CD4-positive, alpha-beta T cell (primary cell): ENCODE measurements around the gene MRPL19. TPM values are rescaled to one million over a fixed set of nuclear protein-coding genes. Genes with fewer than 3 reads are reported as not detected.
A peak's percentile ranks its signal among the peaks of the same experiment; 100 is the strongest.

Source experiments
- ATAC-seq: fragments of 200-7000 bp; cut with Tn5 transposase; one replicate; pipeline ENCODE4 v1.10.0; 2022; ENCODE audit warnings: mild to moderate bottlenecking; ENCODE audit not compliant: poor library complexity
- CTCF ChIA-PET: fragments of 350-600 bp; sonication (Branson Sonifier 250); formaldehyde crosslinking; loops from one replicate; lab custom pipeline; 2021; ENCODE audit warnings: antibody characterized with exemption, inconsistent platforms; lab: Charles Lee
- POLR2A ChIA-PET: fragments of 350-600 bp; sonication (Branson Sonifier 250); formaldehyde crosslinking; loops from one replicate; lab custom pipeline; 2021; ENCODE audit warnings: antibody characterized with exemption, inconsistent platforms; lab: Charles Lee
- DNase-seq, 14 experiments: peaks; one replicate each; pipeline ENCODE4 v3.0.0-alpha.2; 2013 to 2020; ENCODE audit warnings: mixed read lengths in 2 of 14
- H3K27ac ChIP-seq, 2 donors: one replicate each; pipeline versions ENCODE4 v1.5.1 to v1.7.0; 2013; ENCODE audit warnings: low read length in 2 of 2, low read depth in 1 of 2, mild to moderate bottlenecking in 1 of 2
- H3K27me3 ChIP-seq, 2 experiments: 1 replicate in 1 of 2; 2 replicates in 1 of 2; pipeline versions ENCODE4 v1.6.1 to v1.7.0; 2013; ENCODE audit warnings: low read length in 2 of 2, control low read depth in 1 of 2, mild to moderate bottlenecking in 1 of 2, moderate library complexity in 1 of 2; ENCODE audit not compliant: insufficient read depth in 2 of 2, control insufficient read depth in 1 of 2
- H3K36me3 ChIP-seq: one replicate; pipeline ENCODE4 v1.6.1; 2013; ENCODE audit warnings: low read length, control low read depth; ENCODE audit not compliant: insufficient read depth
- H3K4me1 ChIP-seq: one replicate; pipeline ENCODE4 v1.6.1; 2013; ENCODE audit warnings: low read length, control low read depth; ENCODE audit not compliant: insufficient read depth
- H3K4me3 ChIP-seq: one replicate; pipeline ENCODE4 v1.5.1; 2013; ENCODE audit warnings: mild to moderate bottlenecking, low read length, moderate library complexity
- H3K9me3 ChIP-seq, 2 experiments: 1 replicate in 1 of 2; 2 replicates in 1 of 2; pipeline versions ENCODE4 v1.6.1 to v1.7.0; 2013; ENCODE audit warnings: low read length in 2 of 2, mild to moderate bottlenecking in 2 of 2, control low read depth in 1 of 2, moderate library complexity in 1 of 2; ENCODE audit not compliant: control insufficient read depth in 1 of 2, insufficient read depth in 1 of 2
- H3K27ac Mint-ChIP-seq: one replicate; pipeline ENCODE4 v1.8.0; 2020; ENCODE audit warnings: mixed read lengths
- H3K27me3 Mint-ChIP-seq: one replicate; pipeline ENCODE4 v1.8.0; 2021; ENCODE audit warnings: mixed read lengths
- H3K36me3 Mint-ChIP-seq: one replicate; pipeline ENCODE4 v1.8.0; 2021; ENCODE audit warnings: low read depth, mixed read lengths
- H3K4me1 Mint-ChIP-seq: one replicate; pipeline ENCODE4 v1.8.0; 2021; ENCODE audit warnings: low read depth, mixed read lengths
- H3K4me3 Mint-ChIP-seq: one replicate; pipeline ENCODE4 v1.8.0; 2020; ENCODE audit warnings: mild to moderate bottlenecking, mixed read lengths
- H3K9me3 Mint-ChIP-seq: one replicate; pipeline ENCODE4 v1.8.0; 2020; ENCODE audit warnings: mixed read lengths
- intact Hi-C, 2 experiments: fragments of 100-400 bp; cut with DNase I in 1 of 2; cut with micrococcal nuclease in 1 of 2; formaldehyde crosslinking; loops; one replicate each; pipeline versions ENCODE4 v1.15.1 to v1.9.0; 2023 to 2025; cut with DNase I, micrococcal nuclease
- total RNA-seq, 174 experiments: library from RNA in 2 of 174; stranded (reverse) in 2 of 174; gene quantifications; one replicate each; pipeline ENCODE4 v1.2.3 and lab custom pipeline; 2021 to 2026
- TF ChIP-seq, protein P1 (sequence below): fragments of 200-600 bp; IDR thresholded peaks from one replicate; pipeline ENCODE4 v1.8.0; 2022; ENCODE audit warnings: antibody characterized with exemption, mild to moderate bottlenecking

The MRPL19 gene
- total RNA-seq, 2 experiments from 2014 or later, result 10.7 to 14.9 TPM

DNA sequence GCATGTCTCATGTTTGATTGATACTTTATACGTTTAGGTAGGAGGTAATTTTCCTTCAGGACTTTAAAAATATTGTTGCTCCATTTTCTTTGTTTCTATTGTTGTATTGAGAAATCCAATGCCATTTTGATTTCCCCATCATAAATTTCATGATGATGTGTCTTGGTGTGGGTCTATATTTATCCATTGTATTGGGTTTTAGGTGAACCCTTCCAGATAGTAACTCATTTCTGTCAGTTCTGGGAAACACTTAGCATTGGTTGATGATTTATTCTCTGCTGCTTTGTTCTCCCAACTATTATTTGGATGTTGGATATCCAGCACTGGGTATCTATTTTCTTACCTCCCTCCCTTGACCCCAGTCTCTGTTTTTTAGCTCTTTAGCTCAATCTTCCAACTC lies 10.0 kb downstream of the MRPL19 start:
- H3K4me1 ChIP-seq, result no peaks in the 10 kb centered on the region
- Mint-ChIP-seq H3K27ac (no peak overlapping the region), H3K4me1 (peaks cover 42% of the 10 kb centered on the region), H3K27me3 (no peaks in the 10 kb centered on the region), H3K9me3 (peaks cover 19% of the 10 kb centered on the region), H3K36me3 (peaks cover 99% of the 10 kb centered on the region), H3K4me3 (no peak overlapping the region)
- CTCF ChIA-PET, result no interaction called here
- intact Hi-C loops, result no loop called here
- peaks cover 88% of the 10 kb centered on the region for H3K36me3 ChIP-seq
- H3K27ac ChIP-seq, result no peak overlapping the region
- H3K9me3 ChIP-seq, result no peaks in the 10 kb centered on the region
- no peak for ATAC-seq
- no peak for DNase-seq
- TF ChIP-seq, protein P1, sequence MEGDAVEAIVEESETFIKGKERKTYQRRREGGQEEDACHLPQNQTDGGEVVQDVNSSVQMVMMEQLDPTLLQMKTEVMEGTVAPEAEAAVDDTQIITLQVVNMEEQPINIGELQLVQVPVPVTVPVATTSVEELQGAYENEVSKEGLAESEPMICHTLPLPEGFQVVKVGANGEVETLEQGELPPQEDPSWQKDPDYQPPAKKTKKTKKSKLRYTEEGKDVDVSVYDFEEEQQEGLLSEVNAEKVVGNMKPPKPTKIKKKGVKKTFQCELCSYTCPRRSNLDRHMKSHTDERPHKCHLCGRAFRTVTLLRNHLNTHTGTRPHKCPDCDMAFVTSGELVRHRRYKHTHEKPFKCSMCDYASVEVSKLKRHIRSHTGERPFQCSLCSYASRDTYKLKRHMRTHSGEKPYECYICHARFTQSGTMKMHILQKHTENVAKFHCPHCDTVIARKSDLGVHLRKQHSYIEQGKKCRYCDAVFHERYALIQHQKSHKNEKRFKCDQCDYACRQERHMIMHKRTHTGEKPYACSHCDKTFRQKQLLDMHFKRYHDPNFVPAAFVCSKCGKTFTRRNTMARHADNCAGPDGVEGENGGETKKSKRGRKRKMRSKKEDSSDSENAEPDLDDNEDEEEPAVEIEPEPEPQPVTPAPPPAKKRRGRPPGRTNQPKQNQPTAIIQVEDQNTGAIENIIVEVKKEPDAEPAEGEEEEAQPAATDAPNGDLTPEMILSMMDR, result no peak
- no peaks in the 10 kb centered on the region for H3K27me3 ChIP-seq
- no peak overlapping the region for H3K4me3 ChIP-seq
- POLR2A ChIA-PET, result interaction anchor here (2.0 kb wide), 1 partner anchor 10 kb away, joined by 8 read pairs; the partner anchor contains the start of gene MRPL19

DNA sequence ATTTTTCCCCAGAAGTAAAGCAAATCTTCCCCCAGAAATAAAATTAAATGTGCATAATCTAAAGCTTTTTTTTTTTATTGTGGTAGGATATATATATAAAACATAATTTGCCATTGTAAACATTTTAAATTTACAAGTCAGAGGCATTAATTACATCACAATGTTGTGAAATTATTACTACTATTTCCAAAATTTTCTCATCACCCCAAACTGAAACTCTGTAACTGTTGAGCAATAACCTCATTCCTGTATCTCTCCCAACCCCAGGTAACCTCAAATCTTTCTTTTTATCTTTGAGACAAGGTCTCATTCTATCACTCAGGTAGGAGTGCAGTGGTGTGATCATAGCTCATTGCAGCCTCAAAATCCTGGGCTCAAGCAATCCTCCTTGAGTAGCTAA lies 11.2 kb downstream of the MRPL19 start:
- Mint-ChIP-seq H3K4me3 (no peak overlapping the region), H3K36me3 (peaks cover 100% of the 10 kb centered on the region), H3K4me1 (peaks cover 38% of the 10 kb centered on the region), H3K9me3 (peaks cover 19% of the 10 kb centered on the region), H3K27me3 (no peaks in the 10 kb centered on the region), H3K27ac (peak overlapping the region; percentile 18)
- no peaks in the 10 kb centered on the region for H3K4me1 ChIP-seq
- TF ChIP-seq, protein P1, result no peak
- H3K4me3 ChIP-seq, result no peak overlapping the region
- H3K9me3 ChIP-seq, result no peaks in the 10 kb centered on the region
- H3K36me3 ChIP-seq, result peaks cover 80% of the 10 kb centered on the region
- no peaks in the 10 kb centered on the region for H3K27me3 ChIP-seq
- no peak overlapping the region for H3K27ac ChIP-seq
- DNase-seq (no peak), ATAC-seq (no peak)
- intact Hi-C loops, result no loop called here
- CTCF ChIA-PET, result interaction anchor here (0.7 kb wide), 1 partner anchor 18 kb away, joined by 4 read pairs; no protein-coding TSS in a partner anchor
- POLR2A ChIA-PET, result no interaction called here

DNA sequence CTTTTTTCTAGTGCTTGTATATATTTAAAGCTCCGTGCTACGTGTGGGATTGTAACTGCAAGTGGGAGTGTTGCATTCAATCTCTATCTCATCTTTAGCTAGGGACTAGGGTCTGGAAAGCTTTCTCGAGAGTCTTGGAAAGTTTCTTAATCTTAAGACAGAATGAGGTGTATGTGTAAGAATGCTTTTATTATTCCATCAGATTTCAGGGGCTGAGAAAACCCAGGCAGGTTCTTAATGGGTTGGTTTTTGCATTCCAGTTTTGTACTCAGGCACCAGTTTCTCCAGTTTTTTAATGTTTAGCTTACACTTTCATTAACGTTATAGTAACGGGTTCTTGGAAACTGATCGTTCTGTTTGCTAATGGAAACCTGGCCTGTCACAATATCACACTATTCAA lies 20.3 kb downstream of the MRPL19 start:
- no peak overlapping the region for H3K27ac Mint-ChIP-seq
- H3K27me3 Mint-ChIP-seq, result no peaks in the 10 kb centered on the region
- H3K4me3 ChIP-seq, result no peak overlapping the region
- POLR2A ChIA-PET, result no interaction called here
- H3K4me1 ChIP-seq, result no peaks in the 10 kb centered on the region
- no peak for ATAC-seq
- H3K27me3 ChIP-seq, result no peaks in the 10 kb centered on the region
- CTCF ChIA-PET, result no interaction called here
- TF ChIP-seq, protein P1, result no peak
- no peaks in the 10 kb centered on the region for H3K9me3 Mint-ChIP-seq
- DNase-seq, result no peak
- intact Hi-C loops, result no loop called here
- no peaks in the 10 kb centered on the region for H3K4me1 Mint-ChIP-seq
- no peak overlapping the region for H3K27ac ChIP-seq
- peaks cover 28% of the 10 kb centered on the region for H3K36me3 ChIP-seq
- no peaks in the 10 kb centered on the region for H3K9me3 ChIP-seq
- H3K4me3 Mint-ChIP-seq, result no peak overlapping the region
- H3K36me3 Mint-ChIP-seq, result peaks cover 72% of the 10 kb centered on the region
